Neural progenitor cell (in vitro differentiated cells): ENCODE results near the gene LGALS9C.
"Not testable (repeated sequence)": the region's sequence is repeated elsewhere in the genome, so short reads cannot be mapped to it uniquely, and the experiment has no call there.

Experiments used
- EZH2phosphoT487 ChIP-seq: fragments of 200-600 bp; sonication (generic); IDR thresholded peaks from 2 replicates; pipeline ENCODE4 v1.6.1; 2017; ENCODE audit warnings: antibody characterized with exemption
- TF ChIP-seq, protein P1 (sequence below): fragments of 200-600 bp; sonication (generic); IDR thresholded peaks from 2 replicates; pipeline ENCODE4 v1.5.1; 2017; ENCODE audit warnings: antibody characterized with exemption, mild to moderate bottlenecking

DNA sequence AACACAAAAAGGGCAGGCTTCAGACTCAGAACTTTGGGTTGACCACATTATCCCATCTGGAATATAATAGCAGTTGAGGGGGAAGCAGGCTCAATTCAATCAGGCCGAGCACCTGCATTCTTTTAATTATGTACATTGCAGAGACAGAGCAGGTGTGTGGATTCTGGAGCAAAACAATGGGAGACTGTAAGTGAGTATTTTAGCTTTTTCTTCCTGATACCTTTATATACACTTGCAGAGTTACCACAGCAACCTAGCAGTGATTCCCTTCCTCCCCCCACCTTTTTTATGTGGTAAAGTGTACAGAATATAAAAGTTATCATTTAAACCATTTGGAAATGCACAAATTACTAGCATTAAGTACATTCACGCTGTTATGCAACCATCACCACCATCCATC lies 6.8 kb upstream of the LGALS9C start:
- TF ChIP-seq, protein P1, sequence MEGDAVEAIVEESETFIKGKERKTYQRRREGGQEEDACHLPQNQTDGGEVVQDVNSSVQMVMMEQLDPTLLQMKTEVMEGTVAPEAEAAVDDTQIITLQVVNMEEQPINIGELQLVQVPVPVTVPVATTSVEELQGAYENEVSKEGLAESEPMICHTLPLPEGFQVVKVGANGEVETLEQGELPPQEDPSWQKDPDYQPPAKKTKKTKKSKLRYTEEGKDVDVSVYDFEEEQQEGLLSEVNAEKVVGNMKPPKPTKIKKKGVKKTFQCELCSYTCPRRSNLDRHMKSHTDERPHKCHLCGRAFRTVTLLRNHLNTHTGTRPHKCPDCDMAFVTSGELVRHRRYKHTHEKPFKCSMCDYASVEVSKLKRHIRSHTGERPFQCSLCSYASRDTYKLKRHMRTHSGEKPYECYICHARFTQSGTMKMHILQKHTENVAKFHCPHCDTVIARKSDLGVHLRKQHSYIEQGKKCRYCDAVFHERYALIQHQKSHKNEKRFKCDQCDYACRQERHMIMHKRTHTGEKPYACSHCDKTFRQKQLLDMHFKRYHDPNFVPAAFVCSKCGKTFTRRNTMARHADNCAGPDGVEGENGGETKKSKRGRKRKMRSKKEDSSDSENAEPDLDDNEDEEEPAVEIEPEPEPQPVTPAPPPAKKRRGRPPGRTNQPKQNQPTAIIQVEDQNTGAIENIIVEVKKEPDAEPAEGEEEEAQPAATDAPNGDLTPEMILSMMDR = not testable (repeated sequence)
- not testable (repeated sequence) for TF ChIP-seq EZH2phosphoT487
